ENCODE measurements around the gene LMNTD1.

GRCh38 chr12:25433581-25434325 lies 119.3 kb downstream of the LMNTD1 start:
- TF ChIP-seq CTCF (conservative IDR thresholded peaks at IDR 0.05; ENCODE audit: low read depth in 2 of 2) (no peak), REST (IDR thresholded peaks at IDR 0.05; ENCODE audit: unreplicated experiment) (no peak), EZH2 (IDR thresholded peaks at IDR 0.05; ENCODE audit: low read depth, unreplicated experiment) (no peak), EZH2phosphoT487 (IDR thresholded peaks at IDR 0.05; ENCODE audit: unreplicated experiment) (no peak), POLR2AphosphoS5 (IDR thresholded peaks at IDR 0.05; ENCODE audit: low read depth) (no peak), JUNB (IDR thresholded peaks at IDR 0.05; ENCODE audit: unreplicated experiment) (no peak), NANOG (IDR thresholded peaks at IDR 0.05; ENCODE audit: borderline replicate concordance) (no peak), CREB1 (CRISPR knock-in tag; IDR thresholded peaks at IDR 0.05; ENCODE audit: low read depth) (no peak), STAT1 (IDR thresholded peaks at IDR 0.05; ENCODE audit: unreplicated experiment) (no peak), ZNF114 (CRISPR knock-in tag; IDR thresholded peaks at IDR 0.05) (no peak)

All from GM23338 (cell line).